Spleen (tissue), 11 donors: ENCODE data around the gene ARL4A. TPM values are rescaled to one million over a fixed set of nuclear protein-coding genes. Genes with fewer than 3 reads are reported as not detected.

Experiments
- DNase-seq: peaks from one replicate; pipeline ENCODE4 v3.0.0-alpha.2; 2020
- H3K27ac ChIP-seq, 8 donors: fragments of 200-600 bp; sonication (generic) in 7 of 8; 1 replicate in 4 of 8; 2 replicates in 4 of 8; pipeline versions ENCODE4 v1.5.0 to v1.8.0; 2016 to 2021; ENCODE audit warnings: inconsistent platforms in 4 of 8, mild to moderate bottlenecking in 4 of 8, moderate library complexity in 1 of 8
- H3K27me3 ChIP-seq, 7 donors: fragments of 200-600 bp; sonication (generic) in 6 of 7; replicated peaks in 1 of 7; 1 replicate in 4 of 7; 2 replicates in 3 of 7; pipeline versions ENCODE4 v1.5.0 to v1.8.0; 2016 to 2021; ENCODE audit warnings: inconsistent platforms in 3 of 7, mild to moderate bottlenecking in 1 of 7
- H3K36me3 ChIP-seq, 6 donors: fragments of 200-600 bp; sonication (generic) in 5 of 6; 1 replicate in 4 of 6; 2 replicates in 2 of 6; pipeline versions ENCODE4 v1.5.0 to v1.8.0; 2016 to 2021; ENCODE audit warnings: inconsistent platforms in 2 of 6
- H3K4me1 ChIP-seq, 6 donors: fragments of 200-600 bp; sonication (generic) in 5 of 6; 1 replicate in 3 of 6; 2 replicates in 3 of 6; pipeline versions ENCODE4 v1.5.0 to v1.8.0; 2016 to 2021; ENCODE audit warnings: inconsistent platforms in 3 of 6
- H3K4me3 ChIP-seq, 8 donors: fragments of 200-600 bp; sonication (generic) in 7 of 8; 1 replicate in 4 of 8; 2 replicates in 4 of 8; pipeline versions ENCODE4 v1.5.0 to v1.8.0; 2016 to 2021; ENCODE audit warnings: inconsistent platforms in 4 of 8, mild to moderate bottlenecking in 4 of 8, moderate library complexity in 2 of 8
- H3K9me3 ChIP-seq, 8 donors: fragments of 200-600 bp; sonication (generic) in 7 of 8; 1 replicate in 4 of 8; 2 replicates in 4 of 8; pipeline versions ENCODE4 v1.5.0 to v1.8.0; 2016 to 2021; ENCODE audit warnings: inconsistent platforms in 4 of 8
- POLR2A ChIP-seq, 3 donors: fragments of 450-650 bp; IDR thresholded peaks; one replicate each; pipeline ENCODE4 v1.5.1; 2017; ENCODE audit warnings: antibody characterized with exemption in 3 of 3, mild to moderate bottlenecking in 1 of 3
- POLR2AphosphoS5 ChIP-seq, 3 donors: sonication (generic); formaldehyde crosslinking; IDR thresholded peaks; one replicate each; pipeline ENCODE4 v1.5.1; 2017; ENCODE audit warnings: antibody characterized with exemption in 3 of 3
- WGBS, 5 donors: extraction: QIAGEN DNeasy Blood & Tissue Kit in 3 of 5; methylation state at CpG; one replicate each; pipeline versions ENCODE4 v1.1.5 to v1.1.7; 2013 to 2018; 5-methylcytosine and 5-hydroxymethylcytosine counted together
- intact Hi-C: fragments of 100-400 bp; cut with DNase I; formaldehyde crosslinking; loops from one replicate; pipeline ENCODE4 v1.15.0; 2023; ENCODE audit warnings: low total_unique reads
- polyA plus RNA-seq, 3 donors: library from polyadenylated mRNA; stranded (reverse); fragments of 200-250 nt; gene quantifications; one replicate each; pipeline ENCODE4 v1.2.1, GENCODE V29; 2013
- total RNA-seq, 7 donors: library from RNA; depleted of rRNA in 3 of 7; stranded (reverse); fragments of >200 nt in 3 of 7; fragmentation: NEBNext Ultra II Directional in 4 of 7; extraction: Animal tissue kit (Norgen Biotek cat#: 25700) in 4 of 7; gene quantifications; one replicate each; pipeline versions ENCODE4 v1.1.0 to v1.2.1, GENCODE V29; 2016 to 2021
- TF ChIP-seq, protein P1 (sequence below), 11 experiments: fragments of 200-600 bp in 7 of 11; fragments of 450-650 bp in 4 of 11; sonication (generic) in 4 of 11; IDR thresholded peaks in 8 of 11; conservative IDR thresholded peaks in 3 of 11; 1 replicate in 7 of 11; 2 replicates in 4 of 11; pipeline versions ENCODE4 v1.4.0 to v1.8.0; 2016 to 2021; ENCODE audit warnings: antibody characterized with exemption in 11 of 11, inconsistent platforms in 4 of 11, mild to moderate bottlenecking in 1 of 11
- donor health status: healthy with polysubstance abuse.
- donor health status: DM: no; HTN: no; CAD: no; lungs with moderate emphysema.
- donor health status: DM: no; HTN: no; CAD: no.
- donor health status: Bipolar disorder and iron deficiency.
- donor health status: healthy.
- donor health status: DM: no; HTN: no; CAD: no.
- donor health status: DM: yes; HTN: yes; CAD: no.

Gene ARL4A
- total and polyA plus RNA-seq, 10 donors = 12.9 to 40.9 (median 27.1) TPM

DNA sequence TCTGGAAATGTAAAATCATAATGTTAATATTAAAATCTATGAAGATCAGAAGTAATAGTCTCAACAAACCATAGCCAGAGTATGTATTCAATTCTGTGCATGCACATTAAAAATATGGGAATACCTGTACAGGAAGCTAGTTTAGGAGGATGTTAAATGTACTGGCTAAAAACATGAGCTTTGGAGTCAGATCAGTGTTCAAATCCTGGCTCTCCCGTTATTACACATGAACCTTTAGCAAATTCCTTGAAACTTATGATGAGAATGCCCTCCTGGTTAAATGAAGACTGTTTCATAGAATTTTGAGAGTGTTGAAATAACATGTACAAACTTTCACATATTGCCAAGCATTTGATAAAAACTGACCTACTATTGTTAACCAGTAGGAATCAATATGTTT lies 4.6 kb downstream of the ARL4A start:
- H3K4me1 ChIP-seq = peaks cover 0 to 47% (median 16%) of the 10 kb centered on the region in 6 donors
- H3K4me3 ChIP-seq = no peak overlapping the region
- no peak for TF ChIP-seq POLR2AphosphoS5 (IDR thresholded peaks at IDR 0.05)
- no peak for TF ChIP-seq POLR2A (IDR thresholded peaks at IDR 0.05)
- TF ChIP-seq, protein P1, sequence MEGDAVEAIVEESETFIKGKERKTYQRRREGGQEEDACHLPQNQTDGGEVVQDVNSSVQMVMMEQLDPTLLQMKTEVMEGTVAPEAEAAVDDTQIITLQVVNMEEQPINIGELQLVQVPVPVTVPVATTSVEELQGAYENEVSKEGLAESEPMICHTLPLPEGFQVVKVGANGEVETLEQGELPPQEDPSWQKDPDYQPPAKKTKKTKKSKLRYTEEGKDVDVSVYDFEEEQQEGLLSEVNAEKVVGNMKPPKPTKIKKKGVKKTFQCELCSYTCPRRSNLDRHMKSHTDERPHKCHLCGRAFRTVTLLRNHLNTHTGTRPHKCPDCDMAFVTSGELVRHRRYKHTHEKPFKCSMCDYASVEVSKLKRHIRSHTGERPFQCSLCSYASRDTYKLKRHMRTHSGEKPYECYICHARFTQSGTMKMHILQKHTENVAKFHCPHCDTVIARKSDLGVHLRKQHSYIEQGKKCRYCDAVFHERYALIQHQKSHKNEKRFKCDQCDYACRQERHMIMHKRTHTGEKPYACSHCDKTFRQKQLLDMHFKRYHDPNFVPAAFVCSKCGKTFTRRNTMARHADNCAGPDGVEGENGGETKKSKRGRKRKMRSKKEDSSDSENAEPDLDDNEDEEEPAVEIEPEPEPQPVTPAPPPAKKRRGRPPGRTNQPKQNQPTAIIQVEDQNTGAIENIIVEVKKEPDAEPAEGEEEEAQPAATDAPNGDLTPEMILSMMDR (IDR thresholded peaks at IDR 0.05 in 8 of 11, conservative IDR thresholded peaks at IDR 0.05 in 3 of 11) = no peak
- 88 to 100% (median 93%) methylated on average over 1 of the region's 1 CpG for WGBS, 5 donors
- H3K27ac ChIP-seq = no peak overlapping the region
- no peak for DNase-seq
- no peaks in the 10 kb centered on the region for H3K36me3 ChIP-seq
- H3K27me3 ChIP-seq = no peaks in the 10 kb centered on the region
- H3K9me3 ChIP-seq = no peaks in the 10 kb centered on the region
- intact Hi-C loops = no loop called here

DNA sequence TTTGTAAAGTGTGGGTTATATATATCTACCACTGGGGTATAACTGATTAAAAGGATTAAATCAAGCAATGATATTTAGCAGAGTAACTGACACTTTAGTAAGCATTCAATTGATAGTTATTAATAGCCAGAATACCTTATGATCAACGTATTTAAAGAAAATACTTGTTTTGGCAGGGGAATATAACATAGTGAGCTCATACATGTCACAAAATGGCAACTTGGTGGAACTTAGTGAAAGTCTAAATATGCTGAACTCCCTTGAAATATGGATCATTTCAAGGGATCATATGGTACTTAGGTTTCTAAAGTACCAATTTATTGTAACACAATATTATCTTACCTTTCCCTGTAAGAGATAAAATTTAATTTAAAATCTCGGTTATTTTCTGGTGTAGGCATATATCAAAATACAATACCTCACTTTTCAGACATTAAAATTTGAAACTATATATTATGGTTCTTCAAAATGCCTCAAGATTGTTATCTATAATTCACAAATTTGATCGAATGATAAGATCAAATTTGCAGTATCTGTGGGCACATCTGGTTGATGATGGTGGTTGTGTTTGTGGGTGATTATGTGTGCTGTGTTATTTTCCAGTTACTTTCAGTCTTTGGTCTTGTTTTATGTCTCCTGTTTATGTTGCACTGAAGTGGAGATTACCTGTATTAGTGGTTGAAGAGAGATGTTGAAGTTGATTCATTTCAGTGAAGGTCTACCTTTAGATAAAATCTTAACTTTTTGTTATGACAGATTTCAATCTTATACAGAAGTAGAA lies 5.2 kb downstream of the ARL4A start:
- no peak for DNase-seq
- Histone ChIP-seq H3K36me3 (no peaks in the 10 kb centered on the region), H3K27me3 (no peaks in the 10 kb centered on the region), H3K27ac (no peak overlapping the region), H3K4me3 (no peak overlapping the region), H3K9me3 (no peaks in the 10 kb centered on the region), H3K4me1 (peaks cover 0 to 44% (median 15%) of the 10 kb centered on the region in 6 donors)
- intact Hi-C loops = no loop called here
- 48 to 78% (median 54%) methylated on average over 3 of the region's 3 CpGs for WGBS, 5 donors
- TF ChIP-seq POLR2AphosphoS5 (IDR thresholded peaks at IDR 0.05) = no peak
- TF ChIP-seq POLR2A (IDR thresholded peaks at IDR 0.05) = no peak
- TF ChIP-seq, protein P1 (IDR thresholded peaks at IDR 0.05 in 8 of 11, conservative IDR thresholded peaks at IDR 0.05 in 3 of 11) = no peak

DNA sequence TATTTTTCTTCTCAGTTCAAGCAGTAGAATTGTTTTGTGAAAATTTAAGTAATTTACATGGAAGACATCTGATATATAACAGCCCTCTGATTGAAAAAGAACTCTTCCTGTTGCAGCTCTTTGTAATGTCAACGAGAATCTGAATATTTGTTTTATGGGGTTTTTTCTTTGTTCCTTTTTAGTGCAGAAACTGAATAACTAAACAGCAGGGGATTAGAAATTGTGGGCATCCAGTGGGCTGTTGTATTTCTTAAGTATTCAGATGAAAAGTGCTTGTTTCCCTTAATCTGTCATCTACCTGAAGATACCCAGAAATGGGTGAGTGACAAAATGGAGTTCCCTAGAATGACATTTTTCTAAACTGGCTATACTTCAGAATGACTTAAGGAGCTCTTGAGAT lies 7.4 kb downstream of the ARL4A start:
- no peak for DNase-seq
- intact Hi-C loops = no loop called here
- no peaks in the 10 kb centered on the region for H3K27me3 ChIP-seq
- TF ChIP-seq, protein P1 (IDR thresholded peaks at IDR 0.05 in 8 of 11, conservative IDR thresholded peaks at IDR 0.05 in 3 of 11) = no peak
- TF ChIP-seq POLR2A (IDR thresholded peaks at IDR 0.05) (no peak), POLR2AphosphoS5 (IDR thresholded peaks at IDR 0.05) (no peak)
- no peaks in the 10 kb centered on the region for H3K36me3 ChIP-seq
- WGBS, 5 donors = 24 to 71% (median 58%) methylated on average over 1 of the region's 1 CpG
- no peak overlapping the region for H3K4me3 ChIP-seq
- H3K27ac ChIP-seq = no peak overlapping the region
- no peaks in the 10 kb centered on the region for H3K9me3 ChIP-seq
- H3K4me1 ChIP-seq = peaks cover 0 to 35% (median 6%) of the 10 kb centered on the region in 6 donors

DNA sequence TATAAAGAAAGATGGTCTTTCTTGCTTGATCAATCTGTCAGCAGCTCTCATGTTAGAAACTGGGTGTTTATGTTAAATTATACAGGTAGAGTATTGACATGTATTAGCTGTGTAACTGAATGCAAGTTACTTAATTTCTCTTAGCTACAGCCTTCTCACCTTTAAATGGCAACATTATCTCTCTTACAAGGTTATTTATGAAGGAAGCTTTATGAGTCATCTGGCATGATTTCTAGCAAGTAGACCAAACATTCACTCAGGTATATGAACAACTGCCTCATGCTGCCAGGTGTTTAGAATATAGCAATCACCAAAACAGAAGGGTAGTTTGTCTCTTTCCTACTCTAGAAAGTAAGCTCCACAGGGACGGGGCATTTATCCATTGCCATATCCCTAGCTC lies 8.5 kb downstream of the ARL4A start:
- H3K9me3 ChIP-seq = peaks cover 0 to 6% (median 2%) of the 10 kb centered on the region in 8 donors
- TF ChIP-seq POLR2A (IDR thresholded peaks at IDR 0.05) (no peak), POLR2AphosphoS5 (IDR thresholded peaks at IDR 0.05) (no peak)
- TF ChIP-seq, protein P1 (IDR thresholded peaks at IDR 0.05 in 8 of 11, conservative IDR thresholded peaks at IDR 0.05 in 3 of 11) = no peak
- 74 to 94% (median 86%) methylated on average over 1 of the region's 1 CpG for WGBS, 5 donors
- no peaks in the 10 kb centered on the region for H3K27me3 ChIP-seq
- DNase-seq = no peak
- no peak overlapping the region for H3K27ac ChIP-seq
- peaks cover 0 to 26% (median 6%) of the 10 kb centered on the region in 6 donors for H3K4me1 ChIP-seq
- H3K4me3 ChIP-seq = no peak overlapping the region
- intact Hi-C loops = no loop called here
- H3K36me3 ChIP-seq = no peaks in the 10 kb centered on the region
